HUES48 (cell line): ENCODE measurements around the gene SGCE.

Experiments
- H3K27ac ChIP-seq: one replicate; pipeline ENCODE4 v1.7.0; 2013; ENCODE audit warnings: low read depth, low read length, inconsistent platforms
- H3K27me3 ChIP-seq: 2 replicates; pipeline ENCODE4 v1.6.1; 2013; ENCODE audit warnings: mild to moderate bottlenecking, low read length; ENCODE audit not compliant: control insufficient read depth, insufficient read depth
- H3K36me3 ChIP-seq: 2 replicates; pipeline ENCODE4 v1.6.1; 2013; ENCODE audit warnings: low read length; ENCODE audit not compliant: control insufficient read depth, insufficient read depth
- H3K4me1 ChIP-seq: 2 replicates; pipeline ENCODE4 v1.6.1; 2013; ENCODE audit warnings: mild to moderate bottlenecking, low read length; ENCODE audit not compliant: control insufficient read depth, insufficient read depth
- H3K4me3 ChIP-seq: 2 replicates; pipeline ENCODE4 v1.5.1; 2013; ENCODE audit warnings: mild to moderate bottlenecking, low read depth, low read length
- H3K9ac ChIP-seq: 2 replicates; pipeline ENCODE4 v1.6.1; 2013; ENCODE audit warnings: mild to moderate bottlenecking, low read depth, low read length, moderate library complexity
- H3K9me3 ChIP-seq: 2 replicates; pipeline ENCODE4 v1.6.1; 2013; ENCODE audit warnings: low read length; ENCODE audit not compliant: control insufficient read depth, insufficient read depth

The SGCE gene

GRCh38 chr7:94591176-94591575 is 64.8 kb downstream of the SGCE start:
- H3K9ac ChIP-seq = no peak overlapping the region
- H3K9me3 ChIP-seq = no peaks in the 10 kb centered on the region
- no peaks in the 10 kb centered on the region; the same call in 1 of the 2 replicates for H3K36me3 ChIP-seq
- H3K4me3 ChIP-seq = no peak overlapping the region
- H3K27me3 ChIP-seq = no peaks in the 10 kb centered on the region
- no peak overlapping the region for H3K27ac ChIP-seq
- H3K4me1 ChIP-seq = peaks cover 12% of the 10 kb centered on the region; the same call in 1 of the 2 replicates

DNA sequence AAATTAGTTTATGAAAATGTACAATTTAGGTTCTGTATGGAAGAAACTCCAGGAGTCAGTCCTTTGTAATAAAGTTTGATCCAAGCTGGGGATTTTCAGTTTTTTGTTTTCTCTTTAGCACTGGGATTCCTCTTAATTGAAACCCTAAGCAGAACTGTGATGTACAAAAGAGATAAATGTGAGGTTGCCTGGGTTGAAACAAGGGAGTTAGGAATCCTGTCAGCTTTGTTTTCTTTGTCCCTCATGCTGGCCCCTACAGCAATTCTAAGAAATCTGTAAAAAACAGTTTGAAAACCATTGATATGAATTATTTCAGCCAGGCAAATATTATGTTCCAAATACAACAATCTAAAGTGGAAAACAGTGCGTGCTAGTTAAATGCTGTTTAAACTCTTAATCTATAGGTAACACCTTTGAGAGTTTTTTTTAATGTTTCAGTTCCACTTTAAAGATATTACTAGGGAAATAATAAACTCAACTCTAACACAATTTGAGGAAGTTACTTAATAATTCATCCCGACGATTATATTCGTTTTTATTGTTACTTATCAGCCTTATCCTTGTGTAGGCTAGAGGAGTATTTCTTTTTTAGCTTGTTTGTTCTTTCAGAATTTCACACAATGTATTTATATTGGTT is 65.3 kb downstream of the SGCE start:
- H3K9ac ChIP-seq = no peak overlapping the region
- H3K27ac ChIP-seq = no peak overlapping the region

GRCh38 chr7:94588075-94588474 is 67.9 kb downstream of the SGCE start:
- Histone ChIP-seq H3K36me3 (no peaks in the 10 kb centered on the region; the same call in 1 of the 2 replicates), H3K27ac (no peak overlapping the region), H3K9ac (no peak overlapping the region), H3K9me3 (no peaks in the 10 kb centered on the region), H3K27me3 (no peaks in the 10 kb centered on the region), H3K4me3 (no peak overlapping the region), H3K4me1 (peaks cover 12% of the 10 kb centered on the region; the same call in 1 of the 2 replicates)

More for the DNA sequence above, 65.3 kb downstream of the SGCE start:
- Histone ChIP-seq H3K4me3 (no peak overlapping the region), H3K9me3 (no peaks in the 10 kb centered on the region), H3K36me3 (no peaks in the 10 kb centered on the region; the same call in 1 of the 2 replicates), H3K27me3 (no peaks in the 10 kb centered on the region), H3K4me1 (peaks cover 12% of the 10 kb centered on the region; the same call in 1 of the 2 replicates)

- H3K27ac ChIP-seq = no peak overlapping the region
- no peaks in the 10 kb centered on the region for H3K9me3 ChIP-seq
Measured at GRCh38 chr7:94584113-94584512, 71.8 kb downstream of the SGCE start.

GRCh38 chr7:94580601-94581000 is 75.3 kb downstream of the SGCE start:
- no peak overlapping the region for H3K9ac ChIP-seq
- no peak overlapping the region for H3K4me3 ChIP-seq
- no peak overlapping the region for H3K27ac ChIP-seq
- peaks cover 5% of the 10 kb centered on the region for H3K9me3 ChIP-seq
- peaks cover 11% of the 10 kb centered on the region for H3K4me1 ChIP-seq
- H3K36me3 ChIP-seq = no peaks in the 10 kb centered on the region
- H3K27me3 ChIP-seq = no peaks in the 10 kb centered on the region

More at GRCh38 chr7:94584113-94584512, 71.8 kb downstream of the SGCE start:
- no peaks in the 10 kb centered on the region for H3K27me3 ChIP-seq
- H3K9ac ChIP-seq = no peak overlapping the region
- H3K4me1 ChIP-seq = no peaks in the 10 kb centered on the region
- no peaks in the 10 kb centered on the region for H3K36me3 ChIP-seq
- H3K4me3 ChIP-seq = no peak overlapping the region

GRCh38 chr7:94579470-94579869 is 76.5 kb downstream of the SGCE start:
- H3K9me3 ChIP-seq = peaks cover 12% of the 10 kb centered on the region
- no peak overlapping the region for H3K27ac ChIP-seq
- peaks cover 11% of the 10 kb centered on the region for H3K4me1 ChIP-seq
- H3K27me3 ChIP-seq = no peaks in the 10 kb centered on the region
- H3K9ac ChIP-seq = no peak overlapping the region
- H3K4me3 ChIP-seq = no peak overlapping the region
- no peaks in the 10 kb centered on the region for H3K36me3 ChIP-seq

DNA sequence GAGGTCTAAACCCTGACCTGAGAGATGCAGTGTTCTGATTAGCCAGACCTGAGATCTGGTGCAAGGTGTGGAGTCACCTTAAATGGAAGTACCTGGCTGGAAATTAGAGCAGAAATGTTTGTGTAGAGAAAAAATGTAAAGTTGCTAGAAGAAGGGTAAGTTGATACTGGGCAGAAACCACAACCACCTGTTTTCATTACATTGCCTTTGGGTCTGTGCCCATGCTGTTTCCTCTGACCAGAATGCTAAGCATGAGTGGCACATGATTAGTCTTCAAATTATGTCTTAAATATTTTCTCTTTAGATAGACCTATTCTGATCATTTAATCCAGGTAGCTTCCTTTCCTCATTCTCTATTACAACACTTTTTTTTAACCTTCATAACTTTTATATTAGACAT is 77.3 kb downstream of the SGCE start:
- no peak overlapping the region for H3K27ac ChIP-seq
- no peak overlapping the region for H3K9ac ChIP-seq
- H3K4me1 ChIP-seq = peaks cover 11% of the 10 kb centered on the region
- H3K4me3 ChIP-seq = no peak overlapping the region
- H3K9me3 ChIP-seq = peaks cover 12% of the 10 kb centered on the region
- no peaks in the 10 kb centered on the region for H3K36me3 ChIP-seq
- H3K27me3 ChIP-seq = no peaks in the 10 kb centered on the region

- Histone ChIP-seq H3K36me3 (no peaks in the 10 kb centered on the region), H3K27me3 (no peaks in the 10 kb centered on the region), H3K9ac (no peak overlapping the region), H3K4me3 (no peak overlapping the region), H3K9me3 (peaks cover 12% of the 10 kb centered on the region), H3K27ac (peak overlapping the region; percentile 34), H3K4me1 (peaks cover 11% of the 10 kb centered on the region)
Measured at GRCh38 chr7:94577357-94577756, 78.6 kb downstream of the SGCE start.

DNA sequence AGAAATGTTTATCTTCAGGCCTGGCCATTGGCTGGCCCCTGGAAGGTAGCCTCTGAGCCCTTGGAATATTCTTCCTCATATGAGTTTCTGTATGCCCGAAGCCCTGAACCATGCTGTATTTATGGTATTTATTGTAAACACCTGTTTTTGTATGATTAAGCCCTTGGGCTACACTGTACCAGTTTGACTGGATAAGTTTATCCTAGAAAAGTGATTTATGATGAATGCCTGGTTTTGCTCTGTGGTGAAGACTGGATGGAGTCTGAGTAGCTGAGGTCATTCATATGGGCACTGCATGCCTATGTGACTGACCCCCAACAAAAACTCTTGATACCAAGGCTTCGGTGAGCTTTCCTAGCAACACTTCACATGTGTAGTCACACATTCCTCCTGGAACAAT is 79.6 kb downstream of the SGCE start:
- no peaks in the 10 kb centered on the region for H3K36me3 ChIP-seq
- H3K9ac ChIP-seq = no peak overlapping the region
- H3K9me3 ChIP-seq = peaks cover 12% of the 10 kb centered on the region
- H3K27ac ChIP-seq = no peak overlapping the region
- no peak overlapping the region for H3K4me3 ChIP-seq
- no peaks in the 10 kb centered on the region for H3K27me3 ChIP-seq
- H3K4me1 ChIP-seq = peaks cover 11% of the 10 kb centered on the region

DNA sequence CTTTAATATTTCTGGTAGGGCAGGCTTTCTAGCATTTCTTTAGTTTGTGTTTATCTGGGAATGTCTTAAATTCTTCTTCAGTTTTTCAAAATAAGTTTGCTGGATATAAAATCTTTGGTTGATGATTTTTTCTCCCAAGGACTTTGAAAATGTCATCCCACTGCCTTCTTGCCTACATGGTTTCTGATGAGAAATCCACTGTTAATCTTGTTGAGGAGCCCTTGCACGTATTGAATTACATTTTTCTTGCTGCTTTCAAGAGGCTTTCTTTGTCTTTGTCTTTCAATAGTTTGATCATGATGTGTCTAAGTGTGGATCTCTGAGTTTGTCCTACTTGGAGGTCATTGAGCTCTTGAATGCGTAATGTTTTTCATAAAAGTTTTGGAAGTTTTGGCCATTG is 80.3 kb downstream of the SGCE start:
- Histone ChIP-seq H3K4me1 (peaks cover 11% of the 10 kb centered on the region), H3K4me3 (no peak overlapping the region), H3K9me3 (peaks cover 12% of the 10 kb centered on the region)

DNA sequence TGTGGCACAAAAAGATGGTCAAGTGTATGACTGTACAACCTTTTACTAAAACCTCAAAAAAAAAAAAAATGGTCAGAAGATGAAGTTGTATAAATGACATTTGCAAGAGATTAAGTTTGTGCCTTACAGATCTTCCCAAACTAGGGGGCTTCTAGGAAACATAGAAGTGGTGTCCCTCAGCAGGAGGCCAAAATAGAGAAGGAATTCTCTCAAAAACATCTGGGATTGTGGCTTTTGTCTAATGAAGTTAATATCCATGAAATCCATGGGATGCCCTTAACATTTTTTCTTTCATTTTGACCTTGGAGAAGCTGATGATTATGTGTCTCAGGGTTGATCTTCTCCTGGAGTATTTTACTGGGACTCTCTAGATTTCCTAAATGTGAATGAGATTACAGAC is 84.1 kb downstream of the SGCE start:
- Histone ChIP-seq H3K4me1 (no peaks in the 10 kb centered on the region), H3K4me3 (no peak overlapping the region), H3K27ac (no peak overlapping the region), H3K27me3 (no peaks in the 10 kb centered on the region), H3K36me3 (no peaks in the 10 kb centered on the region), H3K9me3 (peaks cover 12% of the 10 kb centered on the region), H3K9ac (no peak overlapping the region)

More for the DNA sequence above, 80.3 kb downstream of the SGCE start:
- H3K27ac ChIP-seq = no peak overlapping the region
- no peaks in the 10 kb centered on the region for H3K36me3 ChIP-seq
- no peak overlapping the region for H3K9ac ChIP-seq
- no peaks in the 10 kb centered on the region for H3K27me3 ChIP-seq
